ENCODE measurements around the gene C4orf33. TPM values are rescaled to one million over a fixed set of nuclear protein-coding genes. Genes with fewer than 3 reads are reported as not detected.
"Not testable (repeated sequence)": the region's sequence is repeated elsewhere in the genome, so short reads cannot be mapped to it uniquely, and the experiment has no call there.

C4orf33 gene
- 8.2 and 8.5 TPM in 2 replicates for total RNA-seq

GRCh38 chr4:129095811-129096454 lies at the start of gene C4orf33:
Gene C4orf33 (plus strand): TSS chr4:129096152. CDS start chr4:129102611, 6,459 bp downstream.
- Histone ChIP-seq H3K27me3 (ENCODE audit: control insufficient read depth, insufficient read depth, low read length) (no peaks in the 10 kb centered on the region), H3K36me3 (ENCODE audit: control insufficient read depth, insufficient read depth, low read length) (no peaks in the 10 kb centered on the region), H3K4me3 (ENCODE audit: low read depth, low read length) (peak within 1 kb of the TSS; percentile 71)
- peak; percentile 37 for DNase-seq (ENCODE audit: low read depth)
- TF ChIP-seq CTCF (IDR thresholded peaks at IDR 0.05; ENCODE audit: insufficient read depth, low read length, poor library complexity, severe bottlenecking): no peak

- no peak overlapping the region for H3K4me3 ChIP-seq (ENCODE audit: low read depth, low read length)
- no peaks in the 10 kb centered on the region for H3K27me3 ChIP-seq (ENCODE audit: control insufficient read depth, insufficient read depth, low read length)
- no peak for DNase-seq (ENCODE audit: low read depth)
- H3K36me3 ChIP-seq (ENCODE audit: control insufficient read depth, insufficient read depth, low read length): peaks cover 1% of the 10 kb centered on the region
- no peak for TF ChIP-seq CTCF (IDR thresholded peaks at IDR 0.05; ENCODE audit: insufficient read depth, low read length, poor library complexity, severe bottlenecking)
Observed at GRCh38 chr4:129059028-129059427, 36.9 kb upstream of the C4orf33 start.

- DNase-seq (ENCODE audit: low read depth): no peak
- Histone ChIP-seq H3K4me3 (ENCODE audit: low read depth, low read length) (no peak overlapping the region), H3K36me3 (ENCODE audit: control insufficient read depth, insufficient read depth, low read length) (peaks cover 1% of the 10 kb centered on the region), H3K27me3 (ENCODE audit: control insufficient read depth, insufficient read depth, low read length) (no peaks in the 10 kb centered on the region)
- no peak for TF ChIP-seq CTCF (IDR thresholded peaks at IDR 0.05; ENCODE audit: insufficient read depth, low read length, poor library complexity, severe bottlenecking)
Observed at GRCh38 chr4:129062580-129062979, 33.4 kb upstream of the C4orf33 start.

GRCh38 chr4:129063640-129064039 lies 32.3 kb upstream of the C4orf33 start:
- DNase-seq (ENCODE audit: low read depth): no peak
- Histone ChIP-seq H3K36me3 (ENCODE audit: control insufficient read depth, insufficient read depth, low read length) (peaks cover 1% of the 10 kb centered on the region), H3K27me3 (ENCODE audit: control insufficient read depth, insufficient read depth, low read length) (no peaks in the 10 kb centered on the region), H3K4me3 (ENCODE audit: low read depth, low read length) (no peak overlapping the region)
- no peak for TF ChIP-seq CTCF (IDR thresholded peaks at IDR 0.05; ENCODE audit: insufficient read depth, low read length, poor library complexity, severe bottlenecking)

- no peak for DNase-seq (ENCODE audit: low read depth)
- no peaks in the 10 kb centered on the region for H3K27me3 ChIP-seq (ENCODE audit: control insufficient read depth, insufficient read depth, low read length)
- H3K4me3 ChIP-seq (ENCODE audit: low read depth, low read length): no peak overlapping the region
- no peak for TF ChIP-seq CTCF (IDR thresholded peaks at IDR 0.05; ENCODE audit: insufficient read depth, low read length, poor library complexity, severe bottlenecking)
- H3K36me3 ChIP-seq (ENCODE audit: control insufficient read depth, insufficient read depth, low read length): peaks cover 1% of the 10 kb centered on the region
Observed at GRCh38 chr4:129064717-129065116, 31.2 kb upstream of the C4orf33 start.

GRCh38 chr4:129069537-129069936 lies 26.4 kb upstream of the C4orf33 start:
- not testable (repeated sequence) for H3K4me3 ChIP-seq (ENCODE audit: low read depth, low read length); H3K36me3 ChIP-seq (ENCODE audit: control insufficient read depth, insufficient read depth, low read length); DNase-seq (ENCODE audit: low read depth); H3K27me3 ChIP-seq (ENCODE audit: control insufficient read depth, insufficient read depth, low read length)
